ENCODE measurements around the gene COL20A1.

The COL20A1 gene

DNA sequence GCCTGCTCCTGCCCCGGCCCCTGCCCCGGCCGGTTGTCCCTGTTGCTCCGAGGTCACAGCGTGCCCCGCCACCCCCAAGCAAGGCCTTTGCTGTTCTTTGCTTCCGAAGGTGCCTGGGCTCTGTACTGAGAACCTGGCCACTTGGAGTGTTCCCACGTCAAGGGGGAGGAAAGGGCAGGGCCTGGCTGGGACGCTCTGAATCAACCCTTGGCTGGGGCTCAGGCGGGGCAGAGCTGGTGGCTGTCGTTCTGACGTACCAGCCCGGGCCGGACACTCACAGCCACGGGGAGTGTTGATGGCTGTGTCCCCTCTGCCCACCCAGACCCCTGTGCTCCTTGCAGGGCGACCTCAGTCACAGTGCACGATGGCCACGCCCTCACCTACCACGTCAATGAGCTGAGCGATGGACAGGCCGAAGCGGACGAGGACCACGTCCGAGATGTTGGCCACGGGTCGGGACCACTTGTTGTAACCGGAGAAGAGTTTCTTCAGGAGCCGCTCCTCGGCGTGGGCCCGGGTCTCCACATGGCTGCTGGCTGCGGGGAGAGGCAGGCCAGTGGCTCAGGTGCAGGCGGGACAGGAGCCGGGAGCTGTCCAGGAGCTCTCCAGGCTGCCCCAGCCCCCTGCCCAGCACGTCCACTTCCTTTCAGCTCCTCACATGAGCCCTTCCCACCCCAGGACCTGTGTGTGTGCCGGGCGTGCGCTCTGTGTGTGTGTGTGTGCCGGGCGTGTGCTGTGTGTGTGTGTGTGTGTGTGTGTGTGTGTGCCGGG is 66.4 kb downstream of the COL20A1 start:
- H3K9me3 ChIP-seq (ENCODE audit: control insufficient read depth, low read length): no peaks in the 10 kb centered on the region
- no peak overlapping the region for H3K9ac ChIP-seq (ENCODE audit: low read length)
- H3K4me3 ChIP-seq (ENCODE audit: low read length): no peak overlapping the region
- no peaks in the 10 kb centered on the region for H3K4me1 ChIP-seq (ENCODE audit: control insufficient read depth, insufficient read depth, low read length)
- H3K36me3 ChIP-seq (ENCODE audit: control insufficient read depth, insufficient read depth, low read length, severe bottlenecking): no peaks in the 10 kb centered on the region
- DNase-seq (ENCODE audit: low read depth): no peak
- H3K27me3 ChIP-seq (replicated peaks; ENCODE audit: control insufficient read depth, insufficient read depth, low read length): peaks cover 32% of the 10 kb centered on the region

DNA sequence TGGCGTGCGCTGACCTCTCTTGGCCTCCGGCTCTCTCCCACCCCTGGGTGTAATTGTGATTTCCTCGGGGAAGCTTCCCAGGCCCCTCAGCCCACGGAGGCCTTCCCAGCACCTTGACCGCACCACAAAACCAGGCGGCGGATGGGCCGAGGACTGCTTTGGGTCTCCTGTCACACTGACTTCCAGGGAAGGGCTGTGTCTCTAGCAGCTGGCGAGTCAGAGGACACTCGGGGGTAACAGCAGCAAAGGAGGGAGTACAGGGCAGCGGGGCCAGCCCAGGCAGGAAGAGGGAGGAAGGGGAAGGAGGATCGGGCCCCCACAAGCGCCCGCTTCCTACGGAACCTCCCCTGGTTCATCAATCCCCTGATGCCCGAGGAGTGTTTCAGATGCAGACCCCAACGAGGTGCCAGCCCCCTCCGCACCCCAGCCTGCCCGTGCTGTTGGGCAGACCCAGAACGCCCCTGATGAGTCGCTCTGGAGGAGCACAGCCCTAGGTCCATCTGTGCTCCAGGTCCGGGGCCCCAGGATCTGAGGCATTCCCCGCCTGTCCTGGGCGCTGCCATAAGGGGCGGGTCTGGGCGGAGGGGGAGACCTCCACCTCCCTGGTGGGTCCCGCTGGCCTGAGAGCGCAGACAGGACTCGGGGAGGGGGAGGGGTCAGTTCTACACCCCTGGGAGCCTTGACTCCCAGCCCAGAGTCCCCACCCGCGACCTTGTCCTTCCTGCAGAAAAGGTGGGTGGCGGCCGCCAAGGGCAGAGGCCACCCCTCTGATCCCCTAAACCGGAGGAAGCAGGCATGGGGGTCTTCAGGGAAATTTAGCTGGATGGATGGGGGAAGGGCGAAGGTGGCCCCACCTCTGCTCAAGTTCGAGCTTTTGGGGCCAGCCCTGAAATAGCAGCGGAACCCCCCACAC is 67.2 kb downstream of the COL20A1 start:
- Histone ChIP-seq H3K27me3 (replicated peaks; ENCODE audit: control insufficient read depth, insufficient read depth, low read length) (peaks cover 37% of the 10 kb centered on the region), H3K4me3 (ENCODE audit: low read length) (no peak overlapping the region), H3K4me1 (ENCODE audit: control insufficient read depth, insufficient read depth, low read length) (no peaks in the 10 kb centered on the region), H3K9ac (ENCODE audit: low read length) (no peak overlapping the region), H3K36me3 (ENCODE audit: control insufficient read depth, insufficient read depth, low read length, severe bottlenecking) (no peaks in the 10 kb centered on the region), H3K9me3 (ENCODE audit: control insufficient read depth, low read length) (no peaks in the 10 kb centered on the region)
- DNase-seq (ENCODE audit: low read depth): no peak

DNA sequence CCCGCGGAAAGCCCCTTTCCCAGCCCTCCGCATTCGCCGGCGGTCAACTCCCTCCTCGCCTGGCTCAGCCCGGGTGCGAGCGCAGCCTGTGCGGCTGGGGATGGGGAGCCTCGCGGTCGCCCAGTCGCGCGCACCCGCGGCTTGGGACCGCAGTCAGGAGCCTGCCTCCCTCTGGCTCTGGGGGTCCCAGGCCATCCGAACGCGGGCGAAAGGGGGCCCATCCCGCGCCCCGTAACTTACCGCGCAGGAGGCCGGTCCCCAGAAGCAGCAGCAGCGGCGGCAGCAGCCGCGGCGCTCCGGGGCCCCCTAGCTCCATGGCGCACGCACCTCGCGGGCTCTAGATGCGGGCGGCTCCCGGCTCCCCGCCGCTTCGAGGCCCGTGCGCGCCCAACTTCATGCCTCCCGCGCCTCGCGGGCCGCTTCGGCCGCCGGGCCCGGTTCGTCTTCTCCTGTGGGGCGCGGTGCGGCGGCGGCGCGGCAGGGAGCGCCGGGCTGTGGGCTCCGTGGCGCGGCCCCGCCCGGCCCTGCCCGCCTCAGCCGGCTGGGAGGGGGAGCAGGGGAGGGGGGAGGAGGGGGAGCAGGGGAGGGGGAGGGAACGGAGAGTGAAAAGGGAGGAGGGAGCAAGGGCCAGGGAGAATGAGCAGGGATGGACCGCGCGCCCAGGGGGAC is 68.0 kb downstream of the COL20A1 start, which contains the start of gene CHRNA4:
CHRNA4 (minus strand) TSS at position 500 of the 669 bp plus-strand sequence; CDS start at position 316, 184 bp downstream.
- DNase-seq (ENCODE audit: low read depth): no peak
- no peaks in the 10 kb centered on the region for H3K4me1 ChIP-seq (ENCODE audit: control insufficient read depth, insufficient read depth, low read length)

DNA sequence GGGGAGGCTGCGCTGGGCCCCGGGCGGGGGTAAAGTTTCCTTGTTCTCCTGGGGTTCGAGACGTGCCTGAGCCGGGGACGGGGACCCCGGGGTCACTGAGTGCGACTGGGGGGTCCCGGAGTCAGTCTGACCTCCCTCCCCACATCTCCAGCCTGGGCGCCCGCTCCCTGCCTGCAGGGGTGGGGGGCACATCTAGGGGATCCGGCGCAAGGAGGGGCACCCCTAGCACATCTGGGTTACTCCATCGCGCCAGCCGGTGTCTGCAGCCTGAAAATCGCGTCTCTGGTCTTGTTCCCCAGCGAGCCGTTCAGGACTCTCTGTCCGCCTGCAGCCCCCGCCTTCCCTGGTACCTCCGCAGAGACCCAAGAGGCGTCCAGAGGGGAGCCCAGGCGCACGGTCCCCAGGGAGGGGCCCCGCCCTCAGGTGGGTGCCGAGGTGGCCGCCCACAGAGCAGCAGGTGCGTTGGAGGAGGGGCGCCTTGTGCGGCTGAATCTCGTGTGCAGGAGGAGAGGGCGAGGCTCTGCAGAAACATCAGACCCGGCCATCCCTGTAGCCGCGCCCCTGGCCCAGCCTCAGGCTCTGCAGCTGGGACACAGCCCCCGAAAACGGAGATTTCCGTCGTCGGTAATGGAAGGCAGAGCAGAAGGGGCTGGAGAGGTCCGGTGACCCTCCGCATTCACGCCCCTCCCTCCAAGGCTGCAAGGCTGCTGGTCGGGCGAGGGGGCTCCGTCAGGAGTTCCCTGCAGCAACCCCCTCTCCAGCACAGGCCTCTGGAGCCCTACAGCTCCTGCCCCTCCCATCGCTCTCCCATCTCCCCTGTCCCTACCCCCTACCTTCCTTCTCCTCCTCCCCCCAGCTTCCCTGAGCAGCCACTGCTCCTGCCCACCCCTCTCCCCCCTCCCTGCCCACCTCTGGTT is 68.8 kb downstream of the COL20A1 start:
- H3K4me3 ChIP-seq (ENCODE audit: low read length): no peak overlapping the region
- no peak for DNase-seq (ENCODE audit: low read depth)
- H3K27me3 ChIP-seq (replicated peaks; ENCODE audit: control insufficient read depth, insufficient read depth, low read length): peaks cover 41% of the 10 kb centered on the region
- H3K4me1 ChIP-seq (ENCODE audit: control insufficient read depth, insufficient read depth, low read length): no peaks in the 10 kb centered on the region
- H3K9ac ChIP-seq (ENCODE audit: low read length): no peak overlapping the region
- no peaks in the 10 kb centered on the region for H3K36me3 ChIP-seq (ENCODE audit: control insufficient read depth, insufficient read depth, low read length, severe bottlenecking)
- no peaks in the 10 kb centered on the region for H3K9me3 ChIP-seq (ENCODE audit: control insufficient read depth, low read length)

More for the DNA sequence above, 68.0 kb downstream of the COL20A1 start, which contains the start of gene CHRNA4:
- no peaks in the 10 kb centered on the region for H3K36me3 ChIP-seq (ENCODE audit: control insufficient read depth, insufficient read depth, low read length, severe bottlenecking)
- H3K9ac ChIP-seq (ENCODE audit: low read length): no peak within 1 kb of the TSS
- H3K27me3 ChIP-seq (replicated peaks; ENCODE audit: control insufficient read depth, insufficient read depth, low read length): peaks cover 41% of the 10 kb centered on the region
- H3K9me3 ChIP-seq (ENCODE audit: control insufficient read depth, low read length): no peaks in the 10 kb centered on the region
- H3K4me3 ChIP-seq (ENCODE audit: low read length): no peak within 1 kb of the TSS

DNA sequence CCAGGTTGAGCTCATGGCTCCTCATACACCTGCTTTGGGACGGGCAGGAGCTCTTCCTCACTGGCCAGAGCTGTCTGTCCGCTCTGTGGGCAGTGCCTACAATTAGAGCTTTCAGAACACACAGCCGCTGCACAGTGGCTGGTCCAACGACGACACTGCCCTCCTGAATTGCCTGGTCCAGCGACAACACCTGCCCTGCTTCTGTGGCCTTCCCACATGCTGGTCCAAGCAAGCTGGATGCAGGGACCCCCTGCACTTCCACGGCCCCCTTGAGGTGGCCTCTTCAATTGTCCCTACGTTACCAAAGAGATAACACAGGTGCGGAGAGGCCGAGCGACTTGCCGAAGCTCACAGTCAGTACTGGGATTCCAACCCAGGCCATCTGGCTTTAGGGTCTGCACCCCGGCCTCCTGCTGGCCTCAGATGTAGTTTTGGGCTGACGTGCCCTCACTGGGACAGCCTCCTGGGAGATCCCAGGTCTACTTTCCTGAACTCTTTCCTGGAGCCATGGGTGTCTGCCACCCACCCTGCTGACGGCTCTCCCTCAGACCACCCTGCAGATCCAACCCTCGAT is 69.5 kb downstream of the COL20A1 start:
- no peak overlapping the region for H3K4me3 ChIP-seq (ENCODE audit: low read length)
- DNase-seq (ENCODE audit: low read depth): no peak
- H3K9ac ChIP-seq (ENCODE audit: low read length): no peak overlapping the region
- H3K4me1 ChIP-seq (ENCODE audit: control insufficient read depth, insufficient read depth, low read length): no peaks in the 10 kb centered on the region
- H3K36me3 ChIP-seq (ENCODE audit: control insufficient read depth, insufficient read depth, low read length, severe bottlenecking): no peaks in the 10 kb centered on the region
- H3K27me3 ChIP-seq (replicated peaks; ENCODE audit: control insufficient read depth, insufficient read depth, low read length): peaks cover 38% of the 10 kb centered on the region
- H3K9me3 ChIP-seq (ENCODE audit: control insufficient read depth, low read length): no peaks in the 10 kb centered on the region

DNA sequence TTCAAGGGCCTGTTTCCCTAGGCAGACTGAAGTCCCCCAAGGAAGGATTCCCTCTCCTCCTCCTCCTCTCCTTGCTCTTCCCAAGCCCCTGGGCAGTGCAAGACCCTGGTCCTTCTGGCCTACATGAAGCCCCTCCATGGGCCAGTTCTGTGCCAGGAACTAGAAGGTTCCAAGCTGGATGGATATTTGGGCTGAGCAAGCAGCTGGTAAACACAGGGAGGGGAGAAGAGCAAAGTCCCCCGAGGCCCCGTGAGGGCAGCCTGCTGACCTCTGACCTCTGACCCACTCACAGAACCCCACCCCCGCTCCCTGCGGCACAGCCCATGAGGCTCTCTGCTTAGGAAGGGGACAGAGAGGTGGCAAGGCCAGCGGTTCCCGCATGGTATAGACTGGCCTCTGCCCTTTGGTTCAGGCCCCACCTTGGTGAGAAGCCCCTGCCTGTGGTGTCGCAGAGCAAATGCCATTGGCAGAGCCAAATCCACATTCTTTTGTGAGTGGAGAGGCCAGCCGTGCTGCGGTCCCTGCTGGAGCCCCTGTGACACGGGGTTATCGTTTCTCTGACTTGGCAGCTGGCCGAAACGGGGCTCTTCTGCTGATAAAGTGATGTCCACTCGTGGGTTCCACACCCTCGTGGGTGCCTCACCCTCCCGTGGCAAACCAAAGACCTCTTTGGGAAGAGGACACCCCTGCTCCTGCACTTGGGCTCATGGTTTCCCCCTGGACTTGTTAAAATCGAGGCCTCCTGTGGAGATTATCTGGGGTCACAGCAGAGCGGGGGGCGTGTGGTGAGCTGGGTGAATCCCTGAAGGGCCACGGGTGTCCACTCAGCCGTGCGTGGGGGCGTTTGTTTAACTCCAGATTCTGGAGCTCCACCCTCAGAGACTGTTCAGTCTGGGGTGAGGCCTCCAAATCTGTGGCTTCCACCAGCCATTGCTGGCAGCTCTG is 70.3 kb downstream of the COL20A1 start:
- Histone ChIP-seq H3K27me3 (replicated peaks; ENCODE audit: control insufficient read depth, insufficient read depth, low read length) (peaks cover 30% of the 10 kb centered on the region), H3K4me1 (ENCODE audit: control insufficient read depth, insufficient read depth, low read length) (no peaks in the 10 kb centered on the region), H3K9me3 (ENCODE audit: control insufficient read depth, low read length) (no peaks in the 10 kb centered on the region), H3K9ac (ENCODE audit: low read length) (no peak overlapping the region), H3K4me3 (ENCODE audit: low read length) (no peak overlapping the region), H3K36me3 (ENCODE audit: control insufficient read depth, insufficient read depth, low read length, severe bottlenecking) (no peaks in the 10 kb centered on the region)
- no peak for DNase-seq (ENCODE audit: low read depth)

DNA sequence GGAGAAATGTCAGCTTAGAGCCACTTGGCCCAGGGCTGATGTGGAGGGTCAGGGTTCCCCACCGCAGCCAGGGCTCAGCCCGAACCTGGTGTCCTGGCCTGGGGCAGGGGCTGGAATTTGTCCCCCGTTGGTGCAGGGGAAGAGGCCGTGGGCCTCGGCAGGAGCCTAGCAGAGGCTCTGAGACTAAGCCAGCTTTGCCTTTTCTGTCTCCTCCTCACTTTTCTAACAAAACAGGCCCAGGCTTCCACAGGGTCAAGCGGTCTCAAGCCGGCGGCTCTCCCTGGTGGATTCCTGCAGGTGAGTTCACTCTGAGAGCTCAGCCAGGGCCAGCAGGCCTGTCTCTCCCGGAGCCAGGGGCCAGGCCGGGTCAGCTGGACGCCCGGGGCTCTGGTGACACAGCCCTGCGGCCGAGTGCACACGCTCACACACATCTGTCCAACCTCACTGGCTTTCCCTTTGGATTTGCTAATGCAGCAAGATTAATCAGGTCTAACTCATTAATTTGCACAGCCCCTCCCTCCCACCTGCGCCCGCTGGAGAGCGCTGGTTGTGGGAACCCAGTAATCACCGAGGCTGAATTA is 71.1 kb downstream of the COL20A1 start:
- Histone ChIP-seq H3K36me3 (ENCODE audit: control insufficient read depth, insufficient read depth, low read length, severe bottlenecking) (no peaks in the 10 kb centered on the region), H3K9ac (ENCODE audit: low read length) (no peak overlapping the region), H3K4me3 (ENCODE audit: low read length) (no peak overlapping the region), H3K9me3 (ENCODE audit: control insufficient read depth, low read length) (no peaks in the 10 kb centered on the region), H3K27me3 (replicated peaks; ENCODE audit: control insufficient read depth, insufficient read depth, low read length) (peaks cover 33% of the 10 kb centered on the region), H3K4me1 (ENCODE audit: control insufficient read depth, insufficient read depth, low read length) (no peaks in the 10 kb centered on the region)
- DNase-seq (ENCODE audit: low read depth): no peak

DNA sequence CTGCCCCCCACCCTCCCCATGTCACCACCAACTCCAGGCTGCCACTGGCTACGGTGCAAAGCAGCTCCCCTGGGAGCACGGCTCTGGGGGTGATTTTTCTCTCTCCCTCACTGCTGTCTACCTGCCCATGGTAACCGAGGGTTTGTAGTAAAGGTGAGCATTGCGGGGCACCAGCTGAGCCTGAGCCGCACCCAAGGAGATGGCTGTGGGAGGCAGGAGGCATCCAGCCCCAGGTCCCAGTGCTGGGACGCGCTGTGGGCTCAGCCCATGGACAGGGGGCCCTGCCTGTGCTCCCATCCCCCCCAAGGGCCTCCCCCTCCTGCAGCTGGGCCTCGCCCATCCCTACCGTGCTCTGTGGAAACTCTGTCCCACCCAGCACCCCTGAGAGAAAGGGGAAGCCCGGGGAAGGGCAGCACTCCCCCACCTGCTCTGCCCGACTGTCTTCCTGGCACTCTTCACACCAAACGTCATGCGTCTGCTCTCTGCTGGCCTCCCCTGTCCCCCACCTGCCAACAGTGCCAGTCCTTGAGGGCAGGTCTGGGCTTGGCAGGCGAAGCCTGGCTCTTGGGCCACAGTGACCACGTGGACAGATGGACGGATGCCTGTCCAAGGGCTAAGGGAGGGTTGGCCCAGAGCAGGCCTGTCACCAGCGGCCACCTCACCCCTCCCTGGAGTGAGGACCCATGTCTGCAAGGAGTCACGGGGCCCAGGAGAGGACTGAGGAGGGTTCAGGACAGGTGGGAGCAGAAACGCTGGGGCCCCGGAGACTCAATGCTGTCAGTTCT is 72.0 kb downstream of the COL20A1 start:
- H3K4me3 ChIP-seq (ENCODE audit: low read length): no peak overlapping the region
- no peak overlapping the region for H3K9ac ChIP-seq (ENCODE audit: low read length)
- peaks cover 43% of the 10 kb centered on the region for H3K27me3 ChIP-seq (replicated peaks; ENCODE audit: control insufficient read depth, insufficient read depth, low read length)
- H3K9me3 ChIP-seq (ENCODE audit: control insufficient read depth, low read length): no peaks in the 10 kb centered on the region
- H3K4me1 ChIP-seq (ENCODE audit: control insufficient read depth, insufficient read depth, low read length): no peaks in the 10 kb centered on the region
- DNase-seq (ENCODE audit: low read depth): no peak
- no peaks in the 10 kb centered on the region for H3K36me3 ChIP-seq (ENCODE audit: control insufficient read depth, insufficient read depth, low read length, severe bottlenecking)
